ENCODE data around the gene PGAM2.

Gene PGAM2

DNA sequence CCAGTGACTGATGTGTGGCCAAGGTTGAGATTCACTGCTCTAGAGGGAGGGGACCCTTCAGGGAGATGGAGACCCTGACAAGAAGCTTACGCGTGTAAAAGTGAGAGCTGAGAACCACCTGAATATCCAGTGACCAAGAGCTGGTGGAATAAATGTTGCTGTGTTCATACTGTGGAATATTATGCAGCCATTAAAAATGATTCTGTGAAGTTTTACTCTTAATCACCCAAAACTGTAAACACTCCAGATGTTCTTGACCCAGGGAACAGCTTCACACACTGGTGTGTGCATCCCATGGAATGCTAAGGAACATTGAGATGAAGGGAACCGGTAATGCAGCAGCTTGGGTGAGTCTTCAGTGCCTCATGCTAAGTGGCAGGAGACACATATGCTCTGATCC, 21.3 kb upstream of the PGAM2 start:
- DNase-seq, result no peak

DNA sequence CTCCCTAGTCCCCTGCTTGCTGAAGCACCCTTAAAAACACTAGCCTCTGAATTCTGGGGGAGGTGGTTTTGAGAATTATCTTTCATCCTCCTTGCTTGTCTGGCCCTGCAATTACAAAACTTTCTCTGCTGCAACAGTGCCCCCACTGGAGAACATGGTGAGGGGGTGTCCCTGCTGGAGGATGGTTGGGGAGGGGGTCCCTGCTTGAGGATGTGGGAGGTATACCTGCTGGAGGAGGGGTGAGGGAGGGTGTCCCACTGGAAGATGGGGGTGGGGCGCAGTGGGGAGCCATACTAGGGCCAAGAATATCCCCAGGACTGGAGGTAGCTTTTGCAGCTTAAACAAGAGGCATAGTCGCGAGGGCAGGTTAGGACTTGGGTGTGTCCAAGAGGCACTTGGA, 20.2 kb upstream of the PGAM2 start:
- DNase-seq, result no peak

DNA sequence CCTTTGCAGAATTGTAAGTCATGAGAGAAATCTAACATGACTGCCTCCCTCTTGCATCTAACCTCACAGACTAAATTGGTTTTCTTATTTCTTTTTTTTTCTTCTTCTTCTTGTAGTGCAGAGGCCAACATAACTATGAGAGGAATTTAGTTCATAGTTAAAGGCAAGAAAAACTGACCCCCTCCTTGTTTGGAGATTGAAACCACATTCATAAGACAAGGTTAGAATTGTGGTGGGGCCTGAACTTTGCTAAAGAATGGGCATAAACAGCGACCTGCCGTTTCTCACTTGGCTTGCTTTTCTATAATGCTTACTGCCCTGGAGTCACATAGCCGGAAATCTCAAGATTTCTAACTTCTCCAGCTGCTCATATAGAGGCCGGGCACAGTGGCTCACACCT, 19.3 kb upstream of the PGAM2 start:
- DNase-seq, result no peak

DNA sequence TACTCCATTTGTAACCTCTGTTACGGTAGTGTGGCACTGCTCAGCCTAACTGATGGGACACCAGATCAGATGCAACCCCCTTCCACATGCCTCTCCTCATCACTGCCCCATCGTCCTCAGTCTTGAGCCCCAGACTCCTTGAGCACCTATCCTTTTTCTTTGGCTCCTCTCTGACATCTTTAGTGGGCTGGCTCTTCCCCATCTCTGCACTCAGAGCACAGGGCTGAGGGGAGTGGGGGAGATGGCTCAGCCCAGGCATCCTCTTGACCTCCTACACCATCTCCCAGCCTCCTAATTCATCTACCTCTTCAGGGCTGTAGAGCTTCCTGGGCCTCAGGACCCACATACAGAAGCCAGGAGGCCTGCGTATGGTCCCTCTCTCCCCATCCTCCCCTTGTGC, 18.4 kb upstream of the PGAM2 start:
- DNase-seq, result no peak

DNA sequence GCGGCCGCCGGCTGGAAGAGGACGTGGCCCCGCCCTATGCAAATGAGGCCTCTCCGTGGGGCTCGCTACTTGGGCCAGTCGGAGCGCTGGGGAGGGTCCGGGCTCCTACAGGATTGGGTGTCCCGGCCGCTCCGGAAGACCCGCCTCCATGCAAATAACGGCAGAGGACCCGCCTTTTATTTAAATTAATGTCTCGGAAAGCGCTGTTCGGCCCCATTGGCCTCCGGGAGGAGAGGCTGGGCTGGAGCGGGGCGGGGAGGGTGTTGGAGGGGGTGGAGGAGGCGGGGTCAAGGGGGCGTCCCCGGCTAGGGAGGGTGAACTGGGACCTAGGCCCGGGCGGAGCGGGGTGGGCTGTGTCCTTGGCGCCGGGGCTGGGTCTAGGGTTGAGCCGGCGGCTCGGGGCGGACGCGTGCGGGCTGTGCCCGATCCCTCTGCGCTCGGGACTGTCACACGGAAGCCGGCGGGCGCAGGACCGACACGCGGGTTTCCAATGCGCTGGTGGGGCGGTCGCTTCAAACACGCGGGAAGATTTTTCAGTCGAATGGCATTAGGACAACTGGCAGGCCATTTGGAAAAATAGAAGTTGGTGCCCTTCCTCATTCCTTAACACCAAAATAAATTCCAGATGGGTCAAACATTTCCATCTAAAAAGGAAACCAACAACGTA, 17.3 kb upstream of the PGAM2 start:
- peak; percentile 68 to 100 (median 99) for DNase-seq

DNA sequence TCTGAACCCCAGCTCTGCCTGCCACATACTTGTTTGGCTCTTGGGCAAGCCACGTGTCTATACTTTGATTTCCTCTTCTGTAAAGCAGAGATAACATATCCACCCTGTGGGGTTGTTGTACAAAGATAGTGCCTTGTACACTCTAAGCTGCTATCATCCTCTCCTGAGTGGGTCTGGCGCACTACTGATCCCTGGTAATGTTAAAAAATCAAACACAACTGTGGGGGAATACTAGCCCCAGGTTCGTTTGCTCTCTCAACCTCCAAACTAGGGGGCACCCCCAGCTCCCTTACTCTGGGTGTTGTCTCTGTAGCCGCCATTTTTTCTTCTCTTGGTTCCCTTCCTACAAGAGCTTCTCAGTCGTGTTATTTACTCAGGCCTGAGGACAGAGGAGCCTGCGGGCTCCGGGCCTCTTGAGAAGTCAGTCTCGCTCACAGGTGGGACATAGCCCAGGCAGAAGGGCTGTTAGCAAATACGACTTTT, 15.9 kb upstream of the PGAM2 start:
- DNase-seq, result no peak

DNA sequence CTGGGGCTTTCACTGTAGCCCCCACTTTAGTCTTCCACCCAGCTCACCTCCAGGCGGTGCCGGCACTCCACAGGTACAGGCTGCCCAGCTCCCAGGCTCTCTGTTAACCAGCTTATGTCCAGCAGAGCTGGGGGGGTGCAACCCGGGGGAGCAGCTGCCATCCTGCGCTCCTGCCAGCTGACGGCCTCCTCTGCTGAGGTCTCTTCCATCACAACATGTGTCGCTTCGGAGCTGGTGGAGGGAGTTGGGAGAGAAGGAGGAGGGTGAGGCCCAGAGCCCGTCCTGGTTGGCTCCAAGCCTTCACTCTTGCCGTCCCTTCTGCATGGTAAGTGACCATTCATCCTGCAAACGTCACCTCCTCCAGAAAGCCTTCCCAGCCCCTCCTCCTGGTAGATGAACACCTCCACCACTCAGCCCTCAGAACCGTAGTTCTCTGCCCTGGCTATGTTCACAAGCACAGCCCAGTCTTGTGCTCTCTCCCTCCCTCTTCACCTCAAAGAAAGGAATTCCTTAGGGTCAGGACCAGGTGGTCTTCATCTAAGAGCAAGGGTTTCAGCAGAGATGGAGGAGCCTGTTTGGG, 15.4 kb upstream of the PGAM2 start:
- no peak for DNase-seq

DNA sequence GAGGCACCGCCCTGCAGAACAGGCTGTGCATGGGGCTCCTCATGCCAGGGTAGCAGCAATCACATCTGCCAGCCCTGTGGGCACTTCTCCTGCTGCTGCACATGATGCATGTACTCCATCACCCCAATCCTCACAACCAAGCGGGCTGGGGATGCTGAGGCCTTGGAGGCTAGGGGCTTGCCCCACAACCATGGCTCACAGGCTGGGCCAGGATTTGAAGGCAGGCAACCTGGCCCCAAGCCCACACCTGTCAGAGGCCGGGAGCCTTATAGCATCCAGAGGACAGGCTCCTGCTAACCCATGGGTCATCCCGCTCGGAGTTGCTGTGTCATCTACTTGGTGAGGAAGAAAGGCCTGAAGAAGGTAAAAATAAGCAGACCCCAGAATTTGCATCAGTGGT, 14.8 kb upstream of the PGAM2 start:
- no peak for DNase-seq

DNA sequence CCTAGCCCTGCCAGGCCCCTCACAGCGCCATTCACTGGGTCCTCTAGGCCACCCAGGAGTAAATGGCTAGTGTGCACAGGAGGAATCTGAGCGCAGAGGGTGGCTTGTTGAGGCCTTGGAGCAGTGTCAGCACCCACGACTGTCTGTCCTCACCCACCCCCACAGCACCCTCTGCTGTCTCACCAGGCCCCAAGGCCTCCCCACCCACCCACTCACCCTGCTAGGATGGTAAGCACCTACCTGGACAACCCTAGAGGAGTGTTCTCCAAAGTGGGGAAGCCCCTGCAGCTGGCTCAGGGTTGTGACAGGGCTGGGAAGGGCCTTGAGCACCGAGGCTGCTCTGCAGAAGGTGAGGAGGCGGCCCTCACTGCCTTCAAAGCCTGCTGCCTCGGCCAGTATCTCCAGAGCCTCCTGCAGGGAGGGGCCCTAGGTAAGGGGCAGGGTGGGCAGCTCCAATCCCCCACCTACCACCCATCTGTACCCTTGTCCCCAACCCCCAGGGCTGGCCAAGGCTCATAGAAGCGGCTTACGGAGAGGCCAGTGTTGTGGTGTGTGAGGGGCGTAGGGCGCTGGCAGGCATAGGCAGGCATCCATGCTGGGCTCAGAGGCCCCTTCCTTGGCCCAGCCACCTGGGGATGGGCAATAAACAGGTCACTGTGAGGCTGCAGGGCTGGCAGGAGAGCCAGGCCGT, 14.1 kb upstream of the PGAM2 start:
- no peak for DNase-seq

DNA sequence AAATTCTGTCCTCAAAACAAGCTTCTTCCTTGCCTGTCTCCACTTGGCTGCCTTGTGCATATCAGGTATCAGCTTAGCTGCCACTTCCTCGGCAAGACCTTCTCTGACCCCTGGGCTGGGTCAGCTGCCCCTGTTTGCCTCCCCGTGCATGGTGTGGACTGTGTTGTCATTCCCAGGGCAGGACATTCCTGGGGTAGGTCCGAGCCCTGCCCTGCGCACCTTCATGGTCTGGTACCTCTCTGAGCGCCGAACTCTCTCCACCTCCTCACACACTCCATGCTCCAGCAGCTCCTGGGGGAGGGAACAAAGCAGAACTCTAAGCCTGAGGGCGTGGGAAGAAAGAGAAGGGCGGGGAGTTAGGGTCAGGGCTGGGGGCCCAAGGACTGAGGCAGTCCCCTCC, 13.2 kb upstream of the PGAM2 start:
- DNase-seq, result no peak

DNA sequence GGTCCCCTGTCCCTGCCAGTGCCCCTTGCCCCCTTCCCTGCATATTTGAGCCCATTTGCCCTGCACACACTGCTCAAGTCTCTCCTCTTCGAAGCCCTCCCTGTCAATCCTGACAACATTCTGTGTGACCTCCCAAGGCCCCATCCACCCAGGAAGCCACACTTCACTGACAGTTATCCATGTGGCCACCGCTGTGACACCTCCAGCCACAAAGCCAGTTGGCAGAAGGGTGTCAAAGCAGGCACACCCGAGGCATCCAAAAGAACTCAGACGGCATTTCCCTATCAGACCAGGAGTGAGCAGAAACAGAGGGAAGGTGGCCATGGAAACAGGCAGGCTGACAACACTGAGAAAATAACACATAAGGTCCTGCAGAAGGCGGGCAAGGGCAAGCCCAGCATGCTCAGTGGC, 12.3 kb upstream of the PGAM2 start:
- no peak for DNase-seq

DNA sequence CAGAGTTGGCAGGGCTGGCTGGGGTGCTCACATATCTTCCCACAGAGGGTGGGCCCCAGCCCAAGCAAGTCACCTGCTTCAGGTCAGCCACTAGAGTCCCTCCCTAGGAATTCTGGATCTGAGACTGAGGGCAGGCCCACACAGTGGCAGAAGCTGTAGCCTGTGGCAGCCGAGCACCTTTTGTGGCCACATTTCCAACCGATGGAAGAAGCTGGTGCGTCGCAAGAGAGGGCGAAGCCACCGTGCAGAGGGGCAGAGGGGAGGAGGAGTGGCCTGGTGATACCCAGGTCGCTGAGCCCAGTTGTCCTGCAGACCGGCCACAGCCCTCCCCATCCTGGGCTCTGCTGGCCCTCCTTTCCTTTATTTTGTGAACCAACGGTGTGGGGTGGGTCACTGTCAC, 11.7 kb upstream of the PGAM2 start:
- no peak for DNase-seq

DNA sequence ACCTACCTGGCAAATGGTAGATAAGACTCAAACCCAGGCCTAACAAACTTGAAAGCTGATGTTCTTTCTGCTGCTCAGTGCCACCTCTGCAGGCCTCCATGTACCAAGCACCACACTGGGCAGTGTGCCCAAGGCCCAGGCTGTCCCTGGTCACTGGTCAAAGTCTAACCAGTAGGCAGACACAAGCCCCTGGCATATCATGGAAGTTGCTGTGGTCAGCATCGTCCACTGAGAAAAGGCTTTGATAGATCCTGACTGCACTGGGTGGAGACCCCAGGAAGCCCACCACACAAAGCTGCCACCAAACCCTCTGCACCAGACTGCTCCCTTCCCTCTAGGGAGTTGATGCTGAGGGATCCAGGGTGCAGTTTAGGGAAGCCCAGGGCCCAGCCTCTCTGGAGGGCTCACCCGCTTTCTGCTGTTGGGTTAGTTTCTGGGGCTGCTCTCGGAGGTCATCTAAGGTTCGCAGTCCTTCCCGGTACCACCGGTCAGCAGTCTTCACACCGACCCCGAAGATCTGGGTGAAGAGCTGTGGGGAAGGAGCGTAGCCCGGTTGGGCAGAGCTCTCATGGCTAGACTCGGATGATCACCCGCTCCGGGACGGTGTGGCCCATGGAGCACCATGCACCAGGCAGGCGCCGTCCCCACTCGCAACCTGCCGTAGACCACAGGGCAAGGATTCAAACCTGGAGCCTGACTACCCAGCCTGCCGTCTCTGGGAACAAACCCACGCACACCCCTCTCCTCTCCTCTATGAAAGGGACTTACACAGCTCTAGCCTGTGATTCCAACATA, 10.9 kb upstream of the PGAM2 start:
- DNase-seq, result no peak

DNA sequence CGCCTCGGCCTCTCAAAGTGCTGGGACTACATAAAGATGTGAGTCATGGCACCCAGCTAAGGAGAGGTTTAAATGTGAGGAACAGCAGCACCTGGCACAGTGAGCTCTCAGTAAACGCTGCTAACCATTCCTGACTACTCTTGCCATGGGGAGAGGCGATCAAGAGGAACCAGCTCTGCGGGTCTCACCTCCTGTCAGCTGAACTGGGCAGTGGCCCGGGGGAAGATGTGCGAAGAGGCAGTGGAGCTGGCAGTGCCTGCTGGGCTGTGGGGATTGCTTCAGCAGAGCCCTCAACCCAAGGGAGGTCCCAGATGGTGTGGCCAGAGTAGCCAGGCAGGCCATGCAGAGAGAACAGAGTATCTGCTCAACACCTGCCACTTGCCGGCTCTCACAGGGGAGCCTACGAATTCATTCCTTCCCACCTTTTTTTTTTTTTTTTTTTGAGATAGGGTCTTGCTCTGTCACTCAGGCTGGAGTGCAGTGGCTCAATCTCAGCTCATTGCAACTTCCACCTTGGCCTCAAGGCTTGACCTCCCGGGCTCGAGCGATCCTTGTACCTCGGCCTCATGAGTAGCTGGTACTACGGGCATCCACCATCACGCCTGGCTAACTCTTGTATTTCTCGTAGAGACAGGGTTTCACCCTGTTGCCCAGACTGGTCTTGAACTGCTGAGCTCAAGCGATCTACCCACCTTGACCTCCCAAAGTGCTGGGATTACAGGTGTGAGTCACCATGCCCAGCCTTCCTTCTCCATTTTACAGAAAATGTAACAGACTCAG, 10.1 kb upstream of the PGAM2 start:
- DNase-seq, result no peak

DNA sequence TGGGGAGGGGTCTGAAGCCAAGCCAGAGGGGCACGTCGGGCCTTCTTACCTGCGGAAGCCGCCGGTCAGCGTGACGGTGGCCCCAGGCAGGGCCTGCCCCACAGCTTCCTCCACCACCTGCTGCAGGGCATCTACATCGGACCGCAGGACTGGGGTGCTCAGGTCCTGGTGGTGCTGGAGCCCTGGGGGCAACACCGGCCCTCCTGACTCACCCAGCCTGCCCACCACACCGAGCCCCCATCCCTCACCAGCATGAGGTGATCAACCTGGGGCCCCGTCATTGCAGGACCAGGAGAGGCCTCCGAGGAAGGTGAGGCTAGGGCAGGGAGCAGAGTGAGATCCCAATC, 9.0 kb upstream of the PGAM2 start:
- DNase-seq, result no peak

DNA sequence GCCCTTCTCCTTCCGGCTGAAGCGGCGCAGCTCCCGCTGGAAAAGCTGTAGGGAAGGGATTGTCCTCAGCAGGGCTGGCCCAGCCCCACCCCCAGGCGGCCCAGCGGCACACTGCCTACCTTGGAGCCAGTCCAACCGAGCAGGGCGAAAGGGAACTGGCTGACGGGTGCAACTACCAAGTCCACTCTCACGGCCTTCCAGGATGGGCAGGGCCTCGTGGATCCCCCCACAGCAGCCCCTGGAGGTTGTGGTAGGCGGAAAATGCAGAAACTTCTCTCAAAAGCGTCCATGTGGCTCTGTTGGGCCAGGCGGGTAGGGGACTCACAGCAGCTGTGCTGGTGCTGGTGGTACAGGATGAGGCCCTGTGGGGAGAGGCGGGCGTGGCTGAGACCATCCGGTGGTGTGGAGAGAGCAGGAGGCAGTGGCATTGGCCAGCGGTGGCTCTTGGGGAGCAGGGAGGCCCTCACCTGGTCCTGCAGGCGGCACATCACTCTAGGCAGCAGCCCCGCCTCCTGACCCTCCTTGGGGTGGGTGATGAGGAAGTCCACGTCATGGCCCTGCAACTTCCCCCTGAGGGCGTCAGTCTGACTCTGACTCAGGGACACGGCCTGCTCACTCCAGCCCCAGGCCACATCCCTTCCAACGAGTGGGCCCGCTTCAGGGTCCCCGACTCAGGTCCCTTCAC, 8.4 kb upstream of the PGAM2 start:
- peak in 52 of 58 donors; percentile 22 to 85 (median 63) for DNase-seq

DNA sequence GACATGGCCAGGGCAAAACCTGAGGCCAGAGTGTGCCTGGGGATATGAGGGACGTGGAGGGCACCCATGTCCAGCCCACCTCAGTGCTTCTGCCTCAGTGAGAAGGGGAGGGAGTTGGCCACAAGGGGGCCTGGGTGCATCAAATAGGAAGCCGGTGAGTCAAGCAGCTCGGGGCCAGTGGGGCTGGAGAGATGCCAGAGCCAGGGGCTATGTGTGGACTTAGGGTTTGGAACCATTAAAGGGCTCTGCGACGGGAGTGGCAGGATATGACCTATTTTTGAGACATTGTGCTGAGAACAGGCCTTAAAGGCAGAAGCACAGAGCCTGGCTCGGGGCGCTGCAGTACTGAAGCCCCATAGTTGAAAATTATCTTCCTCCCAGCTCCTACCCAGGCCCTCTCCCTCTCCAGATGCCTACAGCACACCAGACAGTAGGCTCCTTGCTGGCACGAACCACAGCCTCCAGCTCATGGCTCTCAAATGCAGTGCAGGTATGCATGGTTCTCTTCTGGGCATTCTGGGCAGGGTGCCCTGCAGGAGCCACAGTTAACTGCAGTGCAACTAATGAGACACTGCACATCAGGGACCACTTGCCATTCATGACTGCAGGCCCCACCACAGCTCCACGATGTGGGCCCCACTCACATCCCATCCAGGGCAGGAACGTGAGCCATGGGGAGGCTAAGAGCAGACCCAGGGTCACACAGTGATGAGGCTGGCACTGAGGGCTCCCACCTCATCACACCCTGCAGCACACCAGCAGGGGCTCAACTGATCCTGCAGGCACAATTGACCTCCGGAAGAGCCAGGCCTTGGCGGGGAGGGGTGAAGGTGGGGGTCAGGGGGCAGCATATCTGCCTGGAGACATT, 7.2 kb upstream of the PGAM2 start:
- peak in 36 of 58 donors; percentile 10 to 70 (median 36) for DNase-seq

DNA sequence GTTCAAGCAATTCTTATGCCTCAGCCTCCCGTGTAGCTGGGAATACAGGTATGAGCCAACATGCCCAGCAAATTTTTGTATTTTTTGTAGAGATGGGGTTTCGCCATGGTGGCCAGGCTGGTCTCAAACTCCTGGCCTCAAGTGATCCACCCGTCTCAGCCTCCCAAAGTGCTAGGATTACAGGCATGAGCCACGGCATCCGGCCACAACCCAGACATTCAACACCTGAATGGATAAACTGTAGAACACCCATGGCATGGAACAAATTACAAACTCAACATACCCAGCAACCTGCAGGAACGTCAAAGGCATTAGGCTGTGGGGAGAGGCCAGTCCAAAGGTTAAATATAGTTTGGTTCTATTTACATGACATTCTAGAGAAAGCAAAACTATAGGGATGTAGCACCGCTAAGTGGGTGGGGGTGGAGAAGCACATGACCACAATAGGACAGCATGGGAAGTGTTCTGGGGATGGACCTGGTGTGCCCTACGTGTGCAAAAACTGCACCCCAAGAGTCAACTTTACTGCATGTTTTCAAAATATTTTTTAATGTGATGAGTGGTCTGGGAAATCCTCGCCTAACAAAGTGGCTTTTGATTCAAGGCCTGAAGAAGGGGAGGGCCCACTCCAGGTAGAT, 6.5 kb upstream of the PGAM2 start:
- no peak for DNase-seq

DNA sequence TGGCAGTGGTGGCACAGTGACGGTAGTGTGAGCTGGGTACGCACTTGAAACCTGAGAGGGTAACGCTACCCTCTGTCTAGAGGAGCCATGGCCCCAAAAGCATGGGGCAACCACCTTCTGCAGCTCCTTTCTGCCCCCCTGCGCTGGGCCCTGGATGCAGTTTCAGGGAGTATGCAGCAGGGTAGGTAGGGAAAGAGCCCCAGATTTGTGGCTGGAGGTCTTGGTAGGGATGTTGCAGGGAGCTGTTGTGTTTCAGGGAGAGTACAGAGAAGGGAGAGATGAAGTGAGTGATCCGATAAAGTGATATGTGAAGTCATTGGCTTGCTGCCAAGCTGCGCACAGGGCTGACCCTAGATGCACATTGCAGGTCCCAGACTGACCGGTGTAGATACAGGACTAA, 2.7 kb upstream of the PGAM2 start:
- DNase-seq, result peak in 1 of 58 donors; percentile 16

Measured in anterior cingulate cortex (tissue), 58 donors.